Measurements from ENCODE around the gene PTPRM.

PTPRM gene

GRCh38 chr18:7726522-7726921, 159.4 kb downstream of the PTPRM start:
- Histone ChIP-seq H3K27me3 (ENCODE audit: insufficient read depth, low read length, poor library complexity, severe bottlenecking) (no peaks in the 10 kb centered on the region), H3K36me3 (ENCODE audit: insufficient read depth, low read length) (no peaks in the 10 kb centered on the region), H3K9me3 (ENCODE audit: insufficient read depth, low read depth, low read length) (no peaks in the 10 kb centered on the region), H3K4me1 (ENCODE audit: insufficient read depth, low read length, poor library complexity, severe bottlenecking) (no peaks in the 10 kb centered on the region), H3K9me2 (replicated peaks; ENCODE audit: low read depth, low read length) (no peaks in the 10 kb centered on the region), H3F3A (ENCODE audit: low read depth) (no peaks in the 10 kb centered on the region), H3K9ac (ENCODE audit: low read depth, low read length, poor library complexity, severe bottlenecking) (no peak overlapping the region), H4K20me1 (ENCODE audit: insufficient read depth, low read length, poor library complexity, severe bottlenecking) (no peaks in the 10 kb centered on the region), H3K79me2 (ENCODE audit: insufficient read depth, low read length) (no peaks in the 10 kb centered on the region), H3K4me3 (ENCODE audit: low read length, poor library complexity, severe bottlenecking) (no peak overlapping the region), H3K4me2 (ENCODE audit: low read depth, low read length, poor library complexity, severe bottlenecking) (no peak overlapping the region), H2AFZ (ENCODE audit: low read length) (no peak overlapping the region)
- TF ChIP-seq EZH2phosphoT487 (IDR thresholded peaks at IDR 0.05; ENCODE audit: borderline replicate concordance) (no peak), CTCF (conservative IDR thresholded peaks at IDR 0.05; ENCODE audit: low read length) (no peak)

GRCh38 chr18:7727361-7728076, 160.4 kb downstream of the PTPRM start:
- Histone ChIP-seq H3K9me2 (replicated peaks; ENCODE audit: low read depth, low read length) (no peaks in the 10 kb centered on the region), H3K79me2 (ENCODE audit: insufficient read depth, low read length) (no peaks in the 10 kb centered on the region), H3K4me2 (ENCODE audit: low read depth, low read length, poor library complexity, severe bottlenecking) (no peak overlapping the region), H3K9ac (ENCODE audit: low read depth, low read length, poor library complexity, severe bottlenecking) (no peak overlapping the region), H3K4me1 (ENCODE audit: insufficient read depth, low read length, poor library complexity, severe bottlenecking) (no peaks in the 10 kb centered on the region), H3K9me3 (ENCODE audit: insufficient read depth, low read depth, low read length) (no peaks in the 10 kb centered on the region), H3F3A (ENCODE audit: low read depth) (no peaks in the 10 kb centered on the region), H3K36me3 (ENCODE audit: insufficient read depth, low read length) (no peaks in the 10 kb centered on the region), H3K27me3 (ENCODE audit: insufficient read depth, low read length, poor library complexity, severe bottlenecking) (no peaks in the 10 kb centered on the region), H4K20me1 (ENCODE audit: insufficient read depth, low read length, poor library complexity, severe bottlenecking) (no peaks in the 10 kb centered on the region), H2AFZ (ENCODE audit: low read length) (no peak overlapping the region), H3K4me3 (ENCODE audit: low read length, poor library complexity, severe bottlenecking) (no peak overlapping the region)
- no peak for TF ChIP-seq EZH2phosphoT487 (IDR thresholded peaks at IDR 0.05; ENCODE audit: borderline replicate concordance)
- TF ChIP-seq CTCF (conservative IDR thresholded peaks at IDR 0.05; ENCODE audit: low read length) = no peak

- Histone ChIP-seq H3K36me3 (ENCODE audit: insufficient read depth, low read length) (no peaks in the 10 kb centered on the region), H3K79me2 (ENCODE audit: insufficient read depth, low read length) (no peaks in the 10 kb centered on the region), H3K9me2 (replicated peaks; ENCODE audit: low read depth, low read length) (no peaks in the 10 kb centered on the region), H3K4me2 (ENCODE audit: low read depth, low read length, poor library complexity, severe bottlenecking) (no peak overlapping the region), H2AFZ (ENCODE audit: low read length) (no peak overlapping the region), H3K9ac (ENCODE audit: low read depth, low read length, poor library complexity, severe bottlenecking) (no peak overlapping the region), H3K9me3 (ENCODE audit: insufficient read depth, low read depth, low read length) (no peaks in the 10 kb centered on the region), H3F3A (ENCODE audit: low read depth) (no peaks in the 10 kb centered on the region), H3K4me3 (ENCODE audit: low read length, poor library complexity, severe bottlenecking) (no peak overlapping the region), H3K4me1 (ENCODE audit: insufficient read depth, low read length, poor library complexity, severe bottlenecking) (no peaks in the 10 kb centered on the region), H4K20me1 (ENCODE audit: insufficient read depth, low read length, poor library complexity, severe bottlenecking) (no peaks in the 10 kb centered on the region), H3K27me3 (ENCODE audit: insufficient read depth, low read length, poor library complexity, severe bottlenecking) (no peaks in the 10 kb centered on the region)
- TF ChIP-seq CTCF (conservative IDR thresholded peaks at IDR 0.05; ENCODE audit: low read length) (no peak), EZH2phosphoT487 (IDR thresholded peaks at IDR 0.05; ENCODE audit: borderline replicate concordance) (no peak)
Observed at GRCh38 chr18:7728297-7728696, 161.2 kb downstream of the PTPRM start.

All from Loucy (cell line).